ENCODE results near the gene GRB10.

GRCh38 chr7:50682079-50682478, 100.6 kb downstream of the GRB10 start:
- TF ChIP-seq POLR2A (IDR thresholded peaks at IDR 0.05; ENCODE audit: low read length) (no peak), ZFP36 (IDR thresholded peaks at IDR 0.05; ENCODE audit: borderline replicate concordance, partially characterized antibody) (no peak), PHF8 (IDR thresholded peaks at IDR 0.05; ENCODE audit: borderline replicate concordance, low read depth) (no peak), CTCF (IDR thresholded peaks at IDR 0.05) (no peak), POLR2AphosphoS2 (conservative IDR thresholded peaks at IDR 0.05; ENCODE audit: low read length) (no peak), ELK1 (IDR thresholded peaks at IDR 0.05; ENCODE audit: low read depth, low read length) (no peak), CBX8 (IDR thresholded peaks at IDR 0.05) (no peak), SREBF2 (IDR thresholded peaks at IDR 0.05) (no peak), CHD2 (IDR thresholded peaks at IDR 0.05; ENCODE audit: low read length, partially characterized antibody) (no peak), REST (IDR thresholded peaks at IDR 0.05) (no peak), BHLHE40 (IDR thresholded peaks at IDR 0.05; ENCODE audit: low read depth, low read length) (no peak), HMGXB4 (CRISPR knock-in tag; IDR thresholded peaks at IDR 0.05; ENCODE audit: borderline replicate concordance) (no peak), MAFK (IDR thresholded peaks at IDR 0.05; ENCODE audit: partially characterized antibody) (no peak), EHMT2 (IDR thresholded peaks at IDR 0.05; ENCODE audit: low read depth) (no peak)

Data from A549 (cell line).